Right renal pelvis (tissue), 4 donors: ENCODE measurements around the gene PRDM16. TPM values are rescaled to one million over a fixed set of nuclear protein-coding genes. Genes with fewer than 3 reads are reported as not detected.
"Not testable (repeated sequence)": the region's sequence is repeated elsewhere in the genome, so short reads cannot be mapped to it uniquely, and the experiment has no call there.

Experiments
- DNase-seq, 4 donors: peaks; one replicate each; pipeline ENCODE4 v3.0.0-alpha.2; 2013; ENCODE audit warnings: low read depth in 4 of 4, low spot score in 3 of 4, missing footprints in 1 of 4
- polyA plus RNA-seq, 4 donors: library from polyadenylated mRNA; unstranded; fragments of 120-200 nt; gene quantifications; one replicate each; pipeline ENCODE4 v1.2.1, GENCODE V29; 2013; ENCODE audit not compliant: insufficient read length in 4 of 4

PRDM16 gene
- polyA plus RNA-seq, 4 donors, result 6.0 to 8.1 (median 7.0) TPM

DNA sequence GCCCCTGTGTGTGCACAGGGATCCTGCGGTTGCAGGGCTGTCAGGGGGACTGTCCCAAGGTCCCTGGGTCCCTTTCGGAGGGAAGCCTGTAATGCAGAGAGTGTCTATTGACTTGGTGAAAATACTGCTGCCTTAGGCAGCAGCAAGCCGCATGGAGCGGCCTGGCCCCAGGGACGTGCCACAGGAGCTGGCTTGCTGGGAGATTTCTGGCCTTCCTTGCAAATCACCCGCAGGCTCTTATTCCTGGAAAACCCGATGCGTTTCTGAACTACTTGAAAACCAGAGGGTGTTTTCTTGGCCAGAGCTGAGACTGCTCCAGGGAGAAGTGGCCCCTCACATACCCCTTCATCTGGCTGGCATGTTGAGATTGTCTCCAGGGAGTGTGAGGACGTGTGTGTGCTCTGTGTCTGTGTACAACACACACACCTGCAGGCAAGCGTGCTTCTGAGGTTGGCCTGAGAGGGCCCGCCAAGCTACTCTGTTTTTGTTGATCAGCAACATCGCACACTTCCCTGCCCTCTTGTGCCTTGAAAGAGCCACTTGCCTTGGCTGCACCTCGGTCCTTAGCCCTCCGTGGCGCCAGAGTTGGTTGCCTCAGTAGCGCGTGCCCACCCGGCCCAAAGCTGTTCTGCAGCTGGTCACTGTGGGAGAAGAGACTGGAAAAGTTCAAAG, 10.5 kb downstream of the PRDM16 start:
- no peak for DNase-seq

DNA sequence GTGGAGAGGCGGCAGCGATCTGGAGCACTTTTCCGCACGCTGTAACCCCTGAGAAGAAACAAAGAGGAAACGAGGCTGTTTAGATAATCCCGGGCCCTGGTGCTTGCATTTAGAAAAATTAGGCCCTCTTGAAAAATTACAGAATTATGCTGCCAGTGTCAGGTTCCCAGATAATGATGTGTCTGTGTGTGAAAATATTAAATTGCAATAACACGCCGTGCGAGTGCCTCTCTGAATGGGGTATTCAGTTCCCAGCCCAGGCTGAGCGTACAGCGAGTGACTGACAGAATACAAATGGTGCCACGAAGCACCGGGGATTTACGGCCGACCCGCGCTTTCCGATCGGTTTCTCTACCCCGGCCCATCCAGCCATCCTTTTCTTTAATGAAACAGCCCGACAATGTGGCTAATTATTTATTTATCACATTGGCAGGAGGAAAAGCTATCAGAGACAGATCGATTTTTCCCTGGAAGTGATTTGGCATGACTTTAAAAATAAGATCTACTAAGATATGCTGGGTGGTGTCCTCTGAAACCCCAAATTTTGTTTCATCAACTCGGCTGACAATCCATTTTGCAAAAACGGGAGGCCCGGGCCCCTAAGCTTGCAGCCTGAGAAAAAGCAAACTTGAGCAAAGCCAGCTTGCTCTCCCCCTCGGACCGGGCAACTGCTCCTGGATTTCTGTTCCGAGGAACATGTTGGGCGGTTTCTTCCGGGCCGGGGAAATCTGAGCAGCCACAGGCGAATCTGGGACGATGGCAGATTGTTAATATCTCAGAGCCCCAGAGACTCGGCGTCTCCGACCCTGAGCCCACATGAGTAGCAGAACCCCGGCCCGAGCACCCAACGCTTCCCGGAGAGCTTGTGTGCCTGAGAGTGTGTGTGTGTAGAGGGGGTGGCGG, 11.3 kb downstream of the PRDM16 start:
- DNase-seq, result no peak

- DNase-seq, result no peak
These were observed 12.2 kb downstream of the PRDM16 start for GRCh38 chr1:3081171-3081683.

DNA sequence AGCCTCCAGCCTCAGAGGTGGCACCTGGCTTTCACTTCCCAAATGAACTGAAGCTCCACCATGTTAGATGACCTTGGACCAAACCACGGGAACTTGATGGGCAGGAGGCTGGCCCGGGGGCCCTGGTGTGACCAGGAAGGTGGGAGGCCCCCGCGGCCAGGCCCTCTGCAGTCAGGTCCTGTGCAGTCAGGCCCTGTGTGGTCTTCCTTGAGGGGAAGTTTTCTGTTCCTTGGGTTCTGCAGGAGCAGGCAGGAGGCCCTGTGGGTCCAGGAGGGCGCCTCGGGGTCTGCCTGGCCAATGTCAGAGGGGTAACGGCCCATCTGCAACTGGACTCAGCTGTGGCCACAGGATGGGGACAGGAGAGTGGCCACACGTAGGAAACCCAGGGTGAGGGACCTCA, 13.0 kb downstream of the PRDM16 start:
- DNase-seq, result no peak

DNA sequence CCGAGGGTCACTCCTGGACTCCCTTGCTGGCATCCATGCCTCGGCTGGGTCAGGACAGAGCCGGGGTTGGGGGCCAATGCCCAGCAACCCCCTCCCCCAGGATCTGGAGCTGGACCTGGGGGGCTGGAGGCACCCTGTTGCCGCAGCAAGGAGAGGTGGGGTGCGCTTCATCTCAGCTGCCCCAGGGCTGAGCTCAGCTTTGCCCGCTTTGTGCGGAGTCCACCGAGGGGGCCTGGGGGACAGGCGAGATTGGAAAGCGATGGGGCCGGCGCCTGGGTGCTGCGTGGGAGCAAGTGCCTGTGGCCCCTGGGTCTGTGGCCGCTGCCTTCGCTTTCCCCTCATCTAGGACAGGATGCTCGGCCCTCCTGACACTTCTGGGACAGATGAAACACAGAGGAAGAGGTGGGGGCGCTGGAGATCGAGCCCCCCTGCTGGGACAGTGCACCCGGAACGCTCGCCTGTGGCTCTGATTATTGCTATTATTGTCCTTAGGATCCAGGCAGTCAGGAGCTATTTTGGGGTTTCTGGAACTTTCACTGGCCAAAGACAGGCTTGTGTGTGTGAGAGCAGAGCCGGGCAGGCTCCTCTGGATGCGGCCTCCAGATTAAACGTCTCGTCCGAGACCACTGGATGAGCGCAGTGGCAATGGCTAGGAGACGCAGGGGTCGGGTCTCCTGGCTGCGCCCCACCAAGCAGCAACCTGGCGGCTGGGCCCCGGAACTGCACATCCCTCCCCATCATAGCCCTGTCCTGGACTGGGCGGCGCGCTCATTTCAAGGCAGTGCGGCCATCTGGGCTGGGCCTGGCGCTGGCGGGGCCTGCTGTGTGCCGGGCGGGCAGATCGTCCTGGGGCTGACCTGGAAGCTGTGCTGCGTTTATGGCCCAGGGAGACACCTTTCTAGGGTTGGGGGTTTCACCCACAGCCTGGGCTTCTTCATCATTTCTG, 13.8 kb downstream of the PRDM16 start:
- DNase-seq, result no peak

DNA sequence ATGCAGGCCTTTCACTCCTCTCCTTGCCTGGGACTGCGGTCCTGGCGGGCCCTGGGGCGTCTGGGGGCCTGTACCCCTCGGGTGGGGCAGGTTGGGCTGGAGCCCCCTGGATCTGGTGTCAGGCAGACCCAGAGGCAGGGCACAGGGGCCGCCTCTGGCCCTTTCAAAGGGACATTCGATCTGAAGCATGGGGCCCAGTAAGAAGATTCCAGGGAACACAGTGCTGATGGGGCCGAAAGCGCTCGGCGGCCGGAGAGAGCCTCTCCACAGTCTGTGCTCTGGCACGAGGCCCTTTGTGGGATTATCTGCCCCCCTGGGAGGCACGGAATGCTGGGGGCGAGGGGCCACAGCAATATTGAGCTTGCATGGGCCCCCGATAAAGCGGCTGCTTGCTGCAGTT, 15.2 kb downstream of the PRDM16 start:
- no peak for DNase-seq

DNA sequence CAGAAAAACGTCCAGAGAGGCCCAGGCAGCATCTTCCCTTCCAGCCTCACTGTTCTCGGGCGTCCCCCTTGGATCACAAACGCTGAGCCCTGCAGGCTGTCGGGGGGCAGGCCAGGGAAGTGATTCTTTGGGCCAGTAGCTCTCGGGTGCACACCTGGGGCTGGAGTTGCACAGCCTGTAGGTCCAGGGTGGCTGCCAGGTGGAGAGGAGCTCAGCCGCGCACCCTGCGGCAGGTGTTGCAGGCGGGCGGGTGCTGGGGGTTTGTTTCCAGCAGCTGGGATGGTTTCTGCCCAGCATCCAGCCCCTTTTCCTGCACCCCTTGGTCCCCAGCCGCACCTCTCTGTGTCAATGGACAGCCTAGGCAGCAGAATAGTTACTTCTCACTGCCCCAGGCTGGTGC, 15.7 kb downstream of the PRDM16 start:
- DNase-seq, result no peak

- no peak for DNase-seq
These were observed 16.7 kb downstream of the PRDM16 start for GRCh38 chr1:3085721-3086120.

DNA sequence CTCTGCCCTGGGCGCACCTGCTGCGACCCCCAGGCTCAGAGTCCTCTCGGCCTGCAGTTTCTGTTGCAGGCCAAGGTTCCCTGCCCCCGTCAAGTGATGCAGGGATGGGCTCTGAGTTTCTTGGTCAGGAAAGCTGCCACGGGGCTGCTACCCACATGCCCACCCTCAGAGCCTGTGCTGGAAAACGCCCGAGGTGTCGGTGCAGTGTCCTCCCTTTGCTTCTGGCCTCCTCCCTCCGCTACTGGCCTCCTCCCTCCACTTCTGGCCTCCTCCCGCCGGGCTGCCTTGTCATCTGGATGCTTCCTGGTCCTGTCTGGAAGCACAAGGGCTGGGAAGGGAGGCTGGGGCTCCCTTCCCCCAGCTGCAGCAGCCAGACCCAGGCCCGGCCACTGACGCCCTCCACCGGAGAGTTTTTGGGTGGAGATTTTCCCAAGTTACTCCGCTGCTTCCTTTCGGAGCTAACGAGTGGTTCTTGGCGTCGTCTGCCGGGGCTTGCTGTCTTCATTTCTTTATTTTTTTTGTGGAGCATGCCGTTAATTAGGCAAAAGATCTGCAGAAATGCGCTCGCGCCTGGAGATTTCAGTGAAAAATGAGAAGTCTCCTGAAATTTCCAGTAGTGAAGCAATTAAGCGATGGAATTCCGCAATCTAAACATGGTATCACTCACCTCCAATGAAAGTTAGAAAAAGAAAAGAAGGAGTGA, 17.4 kb downstream of the PRDM16 start:
- no peak for DNase-seq

DNA sequence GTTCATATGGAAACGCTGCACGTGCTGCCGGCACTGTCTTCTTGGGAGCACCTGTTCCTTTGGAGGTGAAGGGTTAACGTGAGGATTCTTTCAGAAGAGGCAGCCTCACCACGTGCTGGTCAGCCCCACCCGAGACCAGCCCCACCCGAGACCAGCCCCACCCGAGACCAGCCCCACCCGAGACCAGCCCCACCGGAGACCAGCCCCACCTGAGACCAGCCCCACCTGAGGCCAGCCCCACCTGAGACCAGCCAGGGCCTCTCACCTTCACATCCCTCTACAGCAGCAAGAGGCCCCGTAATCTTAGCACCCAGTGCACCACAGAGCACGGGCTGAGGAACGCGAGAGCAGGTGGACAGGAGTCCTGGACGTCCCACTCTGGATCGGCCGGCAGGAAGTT, 18.0 kb downstream of the PRDM16 start:
- DNase-seq, result no peak

DNA sequence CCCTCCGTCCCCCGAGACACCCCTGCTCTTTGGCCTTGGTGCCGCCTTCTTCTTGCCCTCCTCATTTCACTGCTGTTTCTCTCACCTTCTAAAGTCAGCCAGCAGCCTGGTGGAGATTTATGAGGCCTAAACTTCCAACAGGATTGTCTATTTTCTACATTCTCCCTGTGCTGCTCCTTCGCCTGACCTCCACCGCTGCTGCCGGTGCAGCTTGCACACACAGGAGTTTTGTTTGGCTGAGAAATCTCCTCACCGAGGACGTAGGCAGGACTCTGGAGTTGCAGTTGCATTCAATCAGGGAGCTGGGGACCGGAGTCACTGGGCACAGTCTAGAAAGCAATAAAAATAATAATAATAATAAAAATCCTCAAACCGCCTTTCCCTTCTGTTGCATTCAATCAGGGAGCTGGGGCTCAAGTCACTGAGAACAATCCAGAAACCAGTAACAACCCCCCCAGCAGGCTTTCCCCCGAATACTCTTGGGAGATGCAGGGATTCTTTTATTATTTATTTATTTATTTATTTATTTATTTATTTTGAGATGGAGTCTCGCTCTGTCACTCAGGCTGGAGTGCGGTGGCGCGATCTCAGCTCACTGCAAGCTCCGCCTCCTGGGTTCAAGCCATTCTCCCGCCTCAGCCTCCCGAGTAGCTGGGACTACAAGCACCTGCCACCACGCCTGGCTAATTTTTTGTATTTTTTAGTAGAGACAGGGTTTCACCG, 19.1 kb downstream of the PRDM16 start:
- not testable (repeated sequence) for DNase-seq

GRCh38 chr1:3089490-3089889, 20.5 kb downstream of the PRDM16 start:
- no peak for DNase-seq

DNA sequence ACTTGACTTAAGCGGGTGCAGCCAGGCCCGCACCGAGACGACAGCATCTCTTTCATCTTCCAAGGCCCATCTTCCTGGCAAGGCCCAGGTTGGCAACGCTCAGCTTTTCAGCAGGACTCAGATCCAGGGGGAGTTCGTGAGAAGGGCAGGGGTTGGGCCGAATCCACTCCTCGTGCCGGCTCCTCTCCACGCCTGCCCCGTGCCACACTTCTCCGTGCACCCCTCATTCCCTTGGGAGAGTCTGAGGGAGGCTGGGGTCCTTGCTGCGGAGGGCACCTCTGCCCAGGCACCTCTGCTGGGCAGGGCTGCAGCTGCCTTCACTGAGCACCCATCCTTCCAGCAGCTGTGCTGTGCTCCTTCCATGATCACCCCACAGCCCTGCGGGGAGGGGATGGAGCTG, 22.3 kb downstream of the PRDM16 start:
- no peak for DNase-seq

- no peak for DNase-seq
These were observed 23.5 kb downstream of the PRDM16 start for GRCh38 chr1:3092530-3092929.

DNA sequence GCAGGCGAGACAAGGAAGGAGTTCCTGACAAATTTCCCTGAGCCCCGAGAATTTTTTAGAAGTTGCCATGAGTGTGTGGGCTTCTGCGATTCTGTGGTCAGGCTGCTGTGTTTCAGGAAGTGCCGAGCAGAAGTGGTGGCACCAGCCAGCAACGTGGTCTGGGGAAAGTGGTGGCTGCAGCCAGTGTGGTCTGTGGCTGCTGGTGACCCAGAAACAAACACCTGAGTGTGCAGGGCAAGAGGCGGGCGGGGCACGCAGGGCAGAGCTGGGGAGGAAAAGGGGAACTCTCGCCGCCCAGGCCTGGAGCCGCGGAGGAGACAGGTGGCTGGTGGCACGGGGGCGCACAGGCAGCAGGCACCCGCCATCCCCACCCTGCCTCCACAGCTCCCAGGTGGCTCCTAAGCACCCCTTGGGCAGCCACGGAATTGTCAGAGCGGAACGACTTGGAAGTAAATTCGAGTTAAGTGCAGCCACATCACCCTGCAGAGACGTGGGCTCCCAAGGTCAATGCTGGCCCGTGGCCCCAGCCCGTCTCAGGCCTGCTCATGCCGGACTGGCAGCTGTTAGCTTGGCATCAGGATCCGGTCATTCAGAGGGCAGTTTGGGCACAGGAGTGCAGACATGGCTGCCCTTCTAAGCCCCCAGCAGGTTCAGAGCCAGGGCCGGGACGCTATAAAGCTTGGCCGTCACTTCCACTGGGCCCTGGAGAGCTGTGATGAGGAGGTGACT, 25.1 kb downstream of the PRDM16 start:
- DNase-seq, result no peak

GRCh38 chr1:3094863-3095780, 26.1 kb downstream of the PRDM16 start:
- no peak for DNase-seq

GRCh38 chr1:3096345-3096744, 27.3 kb downstream of the PRDM16 start:
- no peak for DNase-seq

GRCh38 chr1:3097231-3097630, 28.2 kb downstream of the PRDM16 start:
- DNase-seq, result no peak
